ENCODE measurements around the gene SLC29A1.

SLC29A1 gene

DNA sequence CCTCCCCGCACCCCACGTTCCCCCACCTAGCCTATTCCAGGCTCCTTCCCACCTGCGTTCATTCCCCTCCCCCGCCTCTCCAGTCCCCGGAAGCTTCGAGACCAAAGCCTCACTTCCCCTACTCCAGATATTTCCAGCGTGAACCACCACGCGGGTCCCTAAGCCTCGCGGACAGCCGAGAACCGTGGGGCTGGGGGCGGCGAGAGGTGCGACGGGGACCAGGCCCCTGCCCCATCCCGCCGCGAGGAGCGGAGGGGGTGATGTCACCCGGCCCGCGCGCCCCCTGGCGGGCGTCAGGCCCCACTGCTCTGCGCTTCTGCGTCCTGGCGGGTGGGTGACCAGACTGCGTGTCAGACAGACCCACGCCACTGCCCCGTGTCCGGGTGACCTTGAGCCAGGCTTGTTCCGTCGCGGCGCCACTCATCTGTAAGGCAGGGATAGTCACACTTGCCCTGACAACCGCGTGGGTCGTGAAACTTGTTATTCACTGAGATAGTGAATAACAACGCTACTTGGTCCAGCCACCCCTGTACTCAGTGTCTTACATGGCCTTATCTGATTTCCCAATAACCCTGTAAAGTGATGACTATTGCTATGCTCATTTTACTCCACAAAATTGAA is 14.5 kb downstream of the SLC29A1 start:
- DNase-seq = peak; percentile 56

DNA sequence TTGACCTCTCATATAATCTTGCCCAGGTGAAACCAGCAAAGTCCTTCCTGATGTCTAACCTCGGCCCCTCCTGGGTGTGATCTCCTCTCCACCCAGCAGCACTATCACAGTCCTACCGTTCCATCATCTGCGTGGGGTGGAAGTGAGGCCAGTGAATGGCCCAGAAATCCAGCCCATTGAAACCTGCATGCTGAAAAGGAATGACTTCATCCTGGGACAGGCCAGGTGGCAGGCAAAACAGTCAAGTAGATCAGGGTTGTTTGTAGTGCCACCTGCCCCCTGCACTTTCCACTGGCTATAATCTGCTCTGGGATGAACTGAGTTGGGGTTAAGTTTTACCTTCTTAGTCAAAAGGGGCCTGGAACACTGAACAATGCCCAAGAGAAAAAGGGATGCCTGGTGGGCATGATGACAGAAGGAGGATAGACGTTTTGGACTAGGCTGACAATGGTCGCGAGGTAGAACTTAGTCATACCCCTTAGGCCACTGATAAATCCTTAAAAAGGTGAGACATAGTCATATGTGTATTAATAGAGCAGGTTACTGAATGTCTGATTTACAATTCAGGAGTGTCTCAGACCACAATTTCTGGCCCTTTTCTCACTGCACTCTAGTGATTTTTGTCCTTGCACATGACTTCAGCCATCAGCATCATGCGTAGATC is 15.4 kb downstream of the SLC29A1 start:
- DNase-seq = no peak

GRCh38 chr6:44243345-44243744 is 19.9 kb downstream of the SLC29A1 start:
- no peak for DNase-seq

- no peak for DNase-seq
Measured at GRCh38 chr6:44245391-44245911, 22.1 kb downstream of the SLC29A1 start.

GRCh38 chr6:44245912-44246662 is 22.7 kb downstream of the SLC29A1 start:
- DNase-seq = peak; percentile 79

GRCh38 chr6:44246663-44247337 is 23.4 kb downstream of the SLC29A1 start, which contains the start of gene HSP90AB1:
TSS of gene HSP90AB1 (plus strand) at chr6:44247101. CDS start at chr6:44248630, 1,529 bp downstream.
- peak; percentile 97 for DNase-seq

DNA sequence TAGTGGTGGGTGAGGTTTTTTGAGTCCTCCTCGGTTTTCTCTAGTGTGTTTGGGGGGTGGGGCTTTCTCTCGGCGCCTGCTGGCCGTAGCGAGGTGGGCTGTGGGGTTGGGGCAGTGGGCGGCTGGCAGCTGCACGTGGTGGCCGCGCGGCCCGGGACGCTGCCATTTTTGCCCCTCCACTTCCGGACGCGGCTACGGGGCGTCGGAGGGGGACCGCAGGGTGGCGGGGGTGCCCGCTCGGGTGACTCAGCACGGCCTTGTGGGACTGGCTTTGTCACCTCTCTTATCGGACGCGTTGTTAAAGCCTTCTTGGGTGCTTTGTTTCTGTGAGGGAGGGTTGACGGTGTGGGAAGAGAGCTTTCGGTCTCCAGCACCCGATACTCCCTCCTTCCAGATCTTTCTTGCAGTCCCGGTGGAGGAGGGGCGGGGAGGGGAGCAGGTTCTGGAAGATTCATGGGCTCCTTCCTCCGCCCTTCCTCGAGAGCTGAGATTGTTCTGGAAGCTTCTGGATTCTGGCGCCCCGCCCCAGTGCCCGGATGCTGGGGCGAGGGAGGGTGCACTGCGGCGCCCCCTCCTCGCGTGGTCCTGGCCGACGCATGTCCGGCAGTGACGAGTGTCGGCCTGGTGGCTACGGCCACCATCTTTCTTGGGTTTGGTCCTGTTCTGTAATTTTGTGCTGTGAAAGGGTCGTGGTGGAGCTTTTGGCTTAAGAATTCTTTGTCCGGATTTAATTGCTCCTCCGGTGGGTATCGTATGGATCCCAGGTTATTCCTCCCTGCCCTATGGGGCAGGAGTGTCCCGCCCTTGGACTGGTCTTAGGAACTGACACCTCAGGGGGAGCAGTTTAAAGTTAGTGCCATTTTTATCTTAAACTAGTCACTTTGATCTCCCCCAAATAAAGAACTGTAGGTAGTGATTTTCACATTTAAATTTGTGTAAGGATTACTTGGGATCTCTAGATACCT is 24.2 kb downstream of the SLC29A1 start:
- no peak for DNase-seq

- DNase-seq = no peak
Measured at GRCh38 chr6:44248579-44248978, 25.2 kb downstream of the SLC29A1 start.

- DNase-seq = no peak
Measured at GRCh38 chr6:44249082-44249748, 25.8 kb downstream of the SLC29A1 start.

- no peak for DNase-seq
Measured at GRCh38 chr6:44250067-44250717, 26.8 kb downstream of the SLC29A1 start.

- DNase-seq = no peak
Measured at GRCh38 chr6:44250718-44251123, 27.3 kb downstream of the SLC29A1 start.

- DNase-seq = no peak
Measured at GRCh38 chr6:44251576-44252524, 28.5 kb downstream of the SLC29A1 start.

GRCh38 chr6:44253307-44254101 is 30.1 kb downstream of the SLC29A1 start:
- no peak for DNase-seq

- no peak for DNase-seq
Measured at GRCh38 chr6:44254191-44255104, 31.1 kb downstream of the SLC29A1 start.

GRCh38 chr6:44255105-44255808 is 31.9 kb downstream of the SLC29A1 start:
- DNase-seq = no peak

DNA sequence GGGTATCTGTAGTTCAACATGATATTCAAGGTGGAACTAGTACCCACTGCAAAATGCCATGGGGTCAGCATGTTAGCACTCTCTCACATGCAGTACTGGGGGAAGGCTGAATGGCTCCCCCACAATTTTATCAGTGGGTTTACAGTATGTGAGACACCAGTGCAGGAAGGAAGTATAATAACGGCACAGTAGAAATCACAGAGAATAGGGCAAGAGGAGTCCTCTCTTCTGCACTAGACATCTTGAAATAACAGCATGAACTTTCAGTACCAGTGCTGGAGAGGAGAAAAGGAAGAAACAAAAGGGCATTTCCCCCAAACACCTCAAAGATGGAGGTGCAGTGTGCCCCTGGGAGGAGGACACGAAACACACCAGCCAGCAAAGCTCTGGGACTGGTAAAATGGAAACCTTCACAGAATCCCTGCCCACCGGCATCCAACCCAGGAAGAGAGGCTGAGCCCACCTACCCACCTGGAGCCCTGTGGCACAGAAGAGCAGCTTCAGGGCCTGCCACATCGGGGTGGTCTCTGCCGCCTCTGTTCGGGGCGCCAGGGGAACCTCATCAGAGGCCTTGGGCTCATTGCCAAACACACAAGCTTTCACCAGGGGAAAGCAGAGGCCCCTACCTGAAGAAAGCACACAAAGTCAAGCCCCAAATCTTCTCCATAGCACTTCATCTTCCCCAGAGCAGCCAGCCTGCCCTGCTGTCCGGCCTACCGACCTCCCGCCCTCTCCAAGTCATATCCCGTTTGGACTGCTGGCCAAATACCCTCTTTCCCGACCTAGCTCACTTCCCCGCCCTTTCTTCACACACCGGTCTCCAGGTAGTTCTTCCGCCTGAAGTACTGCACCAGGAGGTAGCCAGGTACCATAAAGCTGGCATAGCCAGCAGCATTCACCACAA is 32.7 kb downstream of the SLC29A1 start:
- DNase-seq = no peak
